ENCODE results near the gene CDH4. TPM values are rescaled to one million over a fixed set of nuclear protein-coding genes. Genes with fewer than 3 reads are reported as not detected.

CDH4 gene
- total and polyA plus RNA-seq, 3 experiments from 2014 or later: 0.22 TPM; not detected in 2

DNA sequence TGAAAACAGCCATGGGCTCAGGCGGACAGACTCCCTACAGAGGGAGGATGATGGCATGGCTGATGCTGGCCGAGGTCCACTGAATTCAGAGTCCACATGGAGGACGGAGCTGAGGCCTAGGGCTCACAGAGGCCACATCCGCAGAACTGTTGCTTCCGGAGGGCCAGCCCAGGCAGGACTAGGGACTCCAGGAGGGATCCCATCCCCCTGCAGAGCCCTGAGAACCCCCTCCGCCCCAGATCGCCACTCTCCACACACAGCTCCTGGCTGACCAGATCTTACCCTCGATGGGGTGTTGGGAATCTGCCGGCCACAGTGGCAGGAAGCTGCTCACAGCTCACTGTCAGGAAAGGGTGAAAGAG, 414.4 kb downstream of the CDH4 start:
- Histone ChIP-seq H3K4me1 (ENCODE audit: insufficient read depth, low read length) (no peaks in the 10 kb centered on the region), H3K4me3 (ENCODE audit: low read length) (no peak overlapping the region), H3K36me3 (ENCODE audit: insufficient read depth, low read length) (no peaks in the 10 kb centered on the region), H3K9me3 (ENCODE audit: low read length) (no peaks in the 10 kb centered on the region), H3K27ac (ENCODE audit: low read depth, low read length) (no peak overlapping the region), H3K27me3 (ENCODE audit: insufficient read depth, low read length, poor library complexity, severe bottlenecking) (no peaks in the 10 kb centered on the region)
- no peak for DNase-seq
- no peaks in the 10 kb centered on the region for H3K4me1 Mint-ChIP-seq
- peaks cover 0 to 4% (median 0%) of the 10 kb centered on the region in 5 donors for H3K9me3 Mint-ChIP-seq
- ChIA-PET POLR2A (no interaction called here), CTCF (no interaction called here)
- H3K36me3 Mint-ChIP-seq: no peaks in the 10 kb centered on the region
- no peak overlapping the region for H3K4me3 Mint-ChIP-seq
- H3K27me3 Mint-ChIP-seq: peaks cover under 1 to 9% of the 10 kb centered on the region in 2 donors
- no peak overlapping the region for H3K27ac Mint-ChIP-seq

GRCh38 chr20:61667056-61667792, 415.2 kb downstream of the CDH4 start:
- H3K4me1 Mint-ChIP-seq: no peaks in the 10 kb centered on the region
- no peaks in the 10 kb centered on the region for H3K4me1 ChIP-seq (ENCODE audit: insufficient read depth, low read length)
- no peak for DNase-seq
- H3K9me3 ChIP-seq (ENCODE audit: low read length): no peaks in the 10 kb centered on the region
- H3K36me3 Mint-ChIP-seq: no peaks in the 10 kb centered on the region
- no peaks in the 10 kb centered on the region for H3K27me3 ChIP-seq (ENCODE audit: insufficient read depth, low read length, poor library complexity, severe bottlenecking)
- H3K27me3 Mint-ChIP-seq: peaks cover 5 to 9% of the 10 kb centered on the region in 2 donors
- no peaks in the 10 kb centered on the region for H3K36me3 ChIP-seq (ENCODE audit: insufficient read depth, low read length)
- H3K4me3 ChIP-seq (ENCODE audit: low read length): no peak overlapping the region
- peaks cover 0 to 3% (median 0%) of the 10 kb centered on the region in 5 donors for H3K9me3 Mint-ChIP-seq
- CTCF ChIA-PET: no interaction called here
- POLR2A ChIA-PET: no interaction called here
- no peak overlapping the region for H3K27ac ChIP-seq (ENCODE audit: low read depth, low read length)
- no peak overlapping the region for H3K4me3 Mint-ChIP-seq
- H3K27ac Mint-ChIP-seq: no peak overlapping the region

- ChIA-PET POLR2A (no interaction called here), CTCF (no interaction called here)
- Mint-ChIP-seq H3K4me3 (no peak overlapping the region), H3K36me3 (no peaks in the 10 kb centered on the region), H3K27me3 (peaks cover 5 to 9% of the 10 kb centered on the region in 2 donors), H3K9me3 (peaks cover 0 to 3% (median 2%) of the 10 kb centered on the region in 5 donors), H3K4me1 (no peaks in the 10 kb centered on the region), H3K27ac (no peak overlapping the region)
- Histone ChIP-seq H3K27ac (ENCODE audit: low read depth, low read length) (no peak overlapping the region), H3K9me3 (ENCODE audit: low read length) (no peaks in the 10 kb centered on the region), H3K27me3 (ENCODE audit: insufficient read depth, low read length, poor library complexity, severe bottlenecking) (no peaks in the 10 kb centered on the region), H3K4me3 (ENCODE audit: low read length) (no peak overlapping the region), H3K36me3 (ENCODE audit: insufficient read depth, low read length) (no peaks in the 10 kb centered on the region), H3K4me1 (ENCODE audit: insufficient read depth, low read length) (no peaks in the 10 kb centered on the region)
- no peak for DNase-seq
These were observed 416.1 kb downstream of the CDH4 start for GRCh38 chr20:61668065-61668650.

DNA sequence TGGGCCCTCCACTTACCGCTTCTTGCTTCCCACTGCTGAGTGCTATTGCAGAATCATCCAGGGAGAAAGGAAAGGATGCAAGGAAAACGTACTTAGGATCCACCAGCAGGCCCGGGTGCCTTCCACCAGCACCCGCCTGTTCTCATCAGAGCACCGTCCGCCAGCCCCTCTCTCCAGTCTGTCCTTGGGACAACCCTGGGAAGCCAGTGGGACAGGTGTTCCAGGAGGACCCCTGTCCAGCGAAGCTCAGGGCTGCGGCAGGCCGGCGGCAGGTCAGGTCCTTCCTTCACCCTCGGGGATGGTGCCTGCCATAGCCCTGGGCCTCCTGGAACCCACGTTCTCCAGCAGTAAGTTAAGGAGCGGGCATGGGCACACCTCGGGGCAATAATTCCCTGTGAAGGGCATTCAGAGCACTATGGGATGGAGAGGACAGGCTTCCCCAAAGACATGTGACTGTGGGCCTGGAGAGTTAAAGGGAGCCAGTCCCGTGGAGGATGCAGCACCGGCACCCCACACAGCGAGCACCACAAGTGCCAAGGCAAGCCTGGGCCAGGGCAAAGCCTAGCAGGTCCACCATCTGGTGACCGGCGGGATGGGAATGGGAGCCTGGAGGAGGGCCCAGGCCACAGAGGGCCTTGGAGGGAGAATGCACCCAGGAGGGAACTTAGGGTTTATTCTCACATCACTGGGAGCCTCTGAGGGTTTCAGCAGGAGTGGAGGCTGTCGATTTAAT, 416.9 kb downstream of the CDH4 start:
- H3K36me3 ChIP-seq (ENCODE audit: insufficient read depth, low read length): no peaks in the 10 kb centered on the region
- CTCF ChIA-PET: no interaction called here
- H3K4me3 Mint-ChIP-seq: no peak overlapping the region
- H3K36me3 Mint-ChIP-seq: no peaks in the 10 kb centered on the region
- peaks cover 0 to 3% (median 2%) of the 10 kb centered on the region in 5 donors for H3K9me3 Mint-ChIP-seq
- H3K27ac ChIP-seq (ENCODE audit: low read depth, low read length): no peak overlapping the region
- peaks cover 5 to 9% of the 10 kb centered on the region in 2 donors for H3K27me3 Mint-ChIP-seq
- no peak overlapping the region for H3K27ac Mint-ChIP-seq
- H3K9me3 ChIP-seq (ENCODE audit: low read length): no peaks in the 10 kb centered on the region
- DNase-seq: no peak
- H3K27me3 ChIP-seq (ENCODE audit: insufficient read depth, low read length, poor library complexity, severe bottlenecking): no peaks in the 10 kb centered on the region
- H3K4me1 Mint-ChIP-seq: no peaks in the 10 kb centered on the region
- H3K4me3 ChIP-seq (ENCODE audit: low read length): no peak overlapping the region
- POLR2A ChIA-PET: no interaction called here
- H3K4me1 ChIP-seq (ENCODE audit: insufficient read depth, low read length): no peaks in the 10 kb centered on the region

- Histone ChIP-seq H3K27me3 (ENCODE audit: insufficient read depth, low read length, poor library complexity, severe bottlenecking) (no peaks in the 10 kb centered on the region), H3K4me3 (ENCODE audit: low read length) (no peak overlapping the region), H3K9me3 (ENCODE audit: low read length) (no peaks in the 10 kb centered on the region), H3K27ac (ENCODE audit: low read depth, low read length) (no peak overlapping the region), H3K36me3 (ENCODE audit: insufficient read depth, low read length) (no peaks in the 10 kb centered on the region), H3K4me1 (ENCODE audit: insufficient read depth, low read length) (no peaks in the 10 kb centered on the region)
- ChIA-PET POLR2A (no interaction called here), CTCF (no interaction called here)
- no peak for DNase-seq
- Mint-ChIP-seq H3K4me3 (no peak overlapping the region), H3K36me3 (no peaks in the 10 kb centered on the region), H3K27me3 (peaks cover 5 to 9% of the 10 kb centered on the region in 2 donors), H3K9me3 (peaks cover 0 to 3% (median 2%) of the 10 kb centered on the region in 5 donors), H3K27ac (no peak overlapping the region), H3K4me1 (no peaks in the 10 kb centered on the region)
These were observed 418.2 kb downstream of the CDH4 start for GRCh38 chr20:61670274-61670673.

DNA sequence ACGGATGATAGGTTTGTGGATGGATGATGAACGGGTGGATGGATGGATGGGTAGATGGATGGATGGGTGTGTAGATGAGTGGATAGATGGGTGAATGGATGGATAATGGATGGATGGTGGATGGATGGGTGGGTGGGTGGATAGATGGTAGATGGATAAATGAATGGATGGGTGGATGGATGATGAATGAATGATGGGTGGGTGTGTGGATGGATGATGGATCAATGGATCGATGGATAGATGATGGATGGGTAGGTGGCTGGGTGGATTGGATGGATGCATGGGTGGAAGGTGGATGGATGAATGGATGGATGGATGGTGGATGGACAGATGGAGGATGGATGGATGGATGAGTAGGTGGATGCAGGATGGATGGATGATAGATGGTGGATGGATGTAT, 419.5 kb downstream of the CDH4 start:
- POLR2A ChIA-PET: no interaction called here
- CTCF ChIA-PET: no interaction called here
- Mint-ChIP-seq H3K27ac (no peak overlapping the region), H3K27me3 (peaks cover 5 to 6% of the 10 kb centered on the region in 2 donors), H3K36me3 (no peaks in the 10 kb centered on the region), H3K4me3 (no peak overlapping the region), H3K9me3 (peaks cover 0 to 3% (median 2%) of the 10 kb centered on the region in 5 donors), H3K4me1 (no peaks in the 10 kb centered on the region)
- no peaks in the 10 kb centered on the region for H3K9me3 ChIP-seq (ENCODE audit: low read length)
- H3K27me3 ChIP-seq (ENCODE audit: insufficient read depth, low read length, poor library complexity, severe bottlenecking): no peaks in the 10 kb centered on the region
- H3K4me3 ChIP-seq (ENCODE audit: low read length): no peak overlapping the region
- no peak overlapping the region for H3K27ac ChIP-seq (ENCODE audit: low read depth, low read length)
- no peaks in the 10 kb centered on the region for H3K36me3 ChIP-seq (ENCODE audit: insufficient read depth, low read length)
- DNase-seq: no peak
- no peaks in the 10 kb centered on the region for H3K4me1 ChIP-seq (ENCODE audit: insufficient read depth, low read length)

- H3K36me3 Mint-ChIP-seq: no peaks in the 10 kb centered on the region
- POLR2A ChIA-PET: no interaction called here
These were observed 421.2 kb downstream of the CDH4 start for GRCh38 chr20:61673152-61673847.

GRCh38 chr20:61674121-61674520, 422.1 kb downstream of the CDH4 start:
- DNase-seq: no peak
- ChIA-PET CTCF (no interaction called here), POLR2A (no interaction called here)
- Histone ChIP-seq H3K36me3 (ENCODE audit: insufficient read depth, low read length) (no peaks in the 10 kb centered on the region), H3K4me1 (ENCODE audit: insufficient read depth, low read length) (no peaks in the 10 kb centered on the region), H3K9me3 (ENCODE audit: low read length) (no peaks in the 10 kb centered on the region), H3K27ac (ENCODE audit: low read depth, low read length) (no peak overlapping the region), H3K4me3 (ENCODE audit: low read length) (no peak overlapping the region), H3K27me3 (ENCODE audit: insufficient read depth, low read length, poor library complexity, severe bottlenecking) (no peaks in the 10 kb centered on the region)
- peaks cover 0 to 8% of the 10 kb centered on the region in 2 donors for H3K27me3 Mint-ChIP-seq
- H3K27ac Mint-ChIP-seq: no peak overlapping the region
- H3K9me3 Mint-ChIP-seq: peaks cover 0 to 3% (median 2%) of the 10 kb centered on the region in 5 donors
- no peaks in the 10 kb centered on the region for H3K4me1 Mint-ChIP-seq
- H3K4me3 Mint-ChIP-seq: no peak overlapping the region
- H3K36me3 Mint-ChIP-seq: no peaks in the 10 kb centered on the region

More at GRCh38 chr20:61673152-61673847, 421.2 kb downstream of the CDH4 start:
- no peaks in the 10 kb centered on the region for H3K4me1 ChIP-seq (ENCODE audit: insufficient read depth, low read length)
- DNase-seq: no peak
- H3K4me3 ChIP-seq (ENCODE audit: low read length): no peak overlapping the region
- H3K27me3 Mint-ChIP-seq: peaks cover 0 to 8% of the 10 kb centered on the region in 2 donors
- CTCF ChIA-PET: no interaction called here
- H3K9me3 Mint-ChIP-seq: peaks cover 0 to 3% (median 2%) of the 10 kb centered on the region in 5 donors
- no peaks in the 10 kb centered on the region for H3K9me3 ChIP-seq (ENCODE audit: low read length)
- no peaks in the 10 kb centered on the region for H3K4me1 Mint-ChIP-seq
- H3K4me3 Mint-ChIP-seq: no peak overlapping the region
- H3K36me3 ChIP-seq (ENCODE audit: insufficient read depth, low read length): no peaks in the 10 kb centered on the region
- no peak overlapping the region for H3K27ac ChIP-seq (ENCODE audit: low read depth, low read length)
- H3K27ac Mint-ChIP-seq: no peak overlapping the region
- no peaks in the 10 kb centered on the region for H3K27me3 ChIP-seq (ENCODE audit: insufficient read depth, low read length, poor library complexity, severe bottlenecking)
